Measurements from ENCODE around the gene CDCP1.

Gene CDCP1

GRCh38 chr3:45098310-45098709 lies 47.9 kb downstream of the CDCP1 start:
- Histone ChIP-seq H3K27ac (ENCODE audit: low read length) (no peak overlapping the region), H3K36me3 (ENCODE audit: control insufficient read depth, insufficient read depth, low read length) (peaks cover 5% of the 10 kb centered on the region; the same call in 1 of the 2 replicates), H3K4me3 (ENCODE audit: low read length) (no peak overlapping the region), H3K4me1 (ENCODE audit: control insufficient read depth, insufficient read depth, low read length) (no peaks in the 10 kb centered on the region), H3K9me3 (ENCODE audit: control insufficient read depth, insufficient read depth, low read length) (no peaks in the 10 kb centered on the region), H3K27me3 (ENCODE audit: control insufficient read depth, insufficient read depth, low read length) (no peaks in the 10 kb centered on the region)
- 100% methylated on average over 2 of the region's 5 CpGs for WGBS (ENCODE audit: insufficient coverage, insufficient read length)
- DNase-seq (ENCODE audit: low read depth, low spot score), result no peak

- Histone ChIP-seq H3K4me3 (ENCODE audit: low read length) (no peak overlapping the region), H3K9me3 (ENCODE audit: control insufficient read depth, insufficient read depth, low read length) (no peaks in the 10 kb centered on the region), H3K4me1 (ENCODE audit: control insufficient read depth, insufficient read depth, low read length) (no peaks in the 10 kb centered on the region), H3K27me3 (ENCODE audit: control insufficient read depth, insufficient read depth, low read length) (no peaks in the 10 kb centered on the region), H3K27ac (ENCODE audit: low read length) (no peak overlapping the region), H3K36me3 (ENCODE audit: control insufficient read depth, insufficient read depth, low read length) (peaks cover 5% of the 10 kb centered on the region; the same call in 1 of the 2 replicates)
- no CpG with 5 or more reads among the region's 6 CpGs for WGBS (ENCODE audit: insufficient coverage, insufficient read length)
- DNase-seq (ENCODE audit: low read depth, low spot score), result no peak
Measured at GRCh38 chr3:45097296-45097883, 48.8 kb downstream of the CDCP1 start.

GRCh38 chr3:45095916-45096526 lies 50.2 kb downstream of the CDCP1 start:
- H3K27ac ChIP-seq (ENCODE audit: low read length), result no peak overlapping the region
- no CpG with 5 or more reads among the region's 7 CpGs for WGBS (ENCODE audit: insufficient coverage, insufficient read length)

GRCh38 chr3:45093176-45093575 lies 53.0 kb downstream of the CDCP1 start:
- no peak overlapping the region for H3K4me3 ChIP-seq (ENCODE audit: low read length)
- no peaks in the 10 kb centered on the region for H3K9me3 ChIP-seq (ENCODE audit: control insufficient read depth, insufficient read depth, low read length)
- no peaks in the 10 kb centered on the region for H3K27me3 ChIP-seq (ENCODE audit: control insufficient read depth, insufficient read depth, low read length)
- no peak for DNase-seq (ENCODE audit: low read depth, low spot score)
- no CpG with 5 or more reads among the region's 8 CpGs for WGBS (ENCODE audit: insufficient coverage, insufficient read length)
- peaks cover 12% of the 10 kb centered on the region for H3K36me3 ChIP-seq (ENCODE audit: control insufficient read depth, insufficient read depth, low read length)
- H3K4me1 ChIP-seq (ENCODE audit: control insufficient read depth, insufficient read depth, low read length), result no peaks in the 10 kb centered on the region
- no peak overlapping the region for H3K27ac ChIP-seq (ENCODE audit: low read length)

More at GRCh38 chr3:45095916-45096526, 50.2 kb downstream of the CDCP1 start:
- Histone ChIP-seq H3K36me3 (ENCODE audit: control insufficient read depth, insufficient read depth, low read length) (peaks cover 7% of the 10 kb centered on the region), H3K9me3 (ENCODE audit: control insufficient read depth, insufficient read depth, low read length) (no peaks in the 10 kb centered on the region), H3K4me3 (ENCODE audit: low read length) (no peak overlapping the region), H3K27me3 (ENCODE audit: control insufficient read depth, insufficient read depth, low read length) (no peaks in the 10 kb centered on the region), H3K4me1 (ENCODE audit: control insufficient read depth, insufficient read depth, low read length) (no peaks in the 10 kb centered on the region)
- no peak for DNase-seq (ENCODE audit: low read depth, low spot score)

GRCh38 chr3:45092132-45093031 lies 53.8 kb downstream of the CDCP1 start:
- Histone ChIP-seq H3K36me3 (ENCODE audit: control insufficient read depth, insufficient read depth, low read length) (peaks cover 12% of the 10 kb centered on the region), H3K9me3 (ENCODE audit: control insufficient read depth, insufficient read depth, low read length) (no peaks in the 10 kb centered on the region), H3K27ac (ENCODE audit: low read length) (no peak overlapping the region), H3K4me1 (ENCODE audit: control insufficient read depth, insufficient read depth, low read length) (no peaks in the 10 kb centered on the region), H3K4me3 (ENCODE audit: low read length) (no peak overlapping the region), H3K27me3 (ENCODE audit: control insufficient read depth, insufficient read depth, low read length) (no peaks in the 10 kb centered on the region)
- no peak for DNase-seq (ENCODE audit: low read depth, low spot score)
- whole genome bisulfite sequencing (ENCODE audit: insufficient coverage, insufficient read length), result no CpG with 5 or more reads among the region's 12 CpGs

- WGBS (ENCODE audit: insufficient coverage, insufficient read length), result no CpG with 5 or more reads among the region's 4 CpGs
- Histone ChIP-seq H3K9me3 (ENCODE audit: control insufficient read depth, insufficient read depth, low read length) (no peaks in the 10 kb centered on the region), H3K4me3 (ENCODE audit: low read length) (no peak overlapping the region), H3K4me1 (ENCODE audit: control insufficient read depth, insufficient read depth, low read length) (no peaks in the 10 kb centered on the region), H3K36me3 (ENCODE audit: control insufficient read depth, insufficient read depth, low read length) (peaks cover 12% of the 10 kb centered on the region), H3K27me3 (ENCODE audit: control insufficient read depth, insufficient read depth, low read length) (no peaks in the 10 kb centered on the region), H3K27ac (ENCODE audit: low read length) (no peak overlapping the region)
- no peak for DNase-seq (ENCODE audit: low read depth, low spot score)
Measured at GRCh38 chr3:45090855-45091254, 55.3 kb downstream of the CDCP1 start.

- peaks cover 12% of the 10 kb centered on the region for H3K36me3 ChIP-seq (ENCODE audit: control insufficient read depth, insufficient read depth, low read length)
- no peak overlapping the region for H3K4me3 ChIP-seq (ENCODE audit: low read length)
- H3K4me1 ChIP-seq (ENCODE audit: control insufficient read depth, insufficient read depth, low read length), result no peaks in the 10 kb centered on the region
- no peak for DNase-seq (ENCODE audit: low read depth, low spot score)
- no CpG with 5 or more reads among the region's 8 CpGs for WGBS (ENCODE audit: insufficient coverage, insufficient read length)
- no peak overlapping the region for H3K27ac ChIP-seq (ENCODE audit: low read length)
- H3K9me3 ChIP-seq (ENCODE audit: control insufficient read depth, insufficient read depth, low read length), result no peaks in the 10 kb centered on the region
- no peaks in the 10 kb centered on the region for H3K27me3 ChIP-seq (ENCODE audit: control insufficient read depth, insufficient read depth, low read length)
Measured at GRCh38 chr3:45088543-45089358, 57.4 kb downstream of the CDCP1 start.

- no peak for DNase-seq (ENCODE audit: low read depth, low spot score)
- Histone ChIP-seq H3K27ac (ENCODE audit: low read length) (no peak overlapping the region), H3K4me3 (ENCODE audit: low read length) (no peak overlapping the region), H3K4me1 (ENCODE audit: control insufficient read depth, insufficient read depth, low read length) (no peaks in the 10 kb centered on the region), H3K36me3 (ENCODE audit: control insufficient read depth, insufficient read depth, low read length) (peaks cover 12% of the 10 kb centered on the region), H3K9me3 (ENCODE audit: control insufficient read depth, insufficient read depth, low read length) (no peaks in the 10 kb centered on the region), H3K27me3 (ENCODE audit: control insufficient read depth, insufficient read depth, low read length) (no peaks in the 10 kb centered on the region)
- no CpG with 5 or more reads among the region's 7 CpGs for WGBS (ENCODE audit: insufficient coverage, insufficient read length)
Measured at GRCh38 chr3:45087155-45087554, 59.0 kb downstream of the CDCP1 start.

GRCh38 chr3:45084820-45085816 lies 61.1 kb downstream of the CDCP1 start:
- DNase-seq (ENCODE audit: low read depth, low spot score), result no peak

More at GRCh38 chr3:45084820-45085816, 61.1 kb downstream of the CDCP1 start:
- Histone ChIP-seq H3K4me1 (ENCODE audit: control insufficient read depth, insufficient read depth, low read length) (no peaks in the 10 kb centered on the region), H3K9me3 (ENCODE audit: control insufficient read depth, insufficient read depth, low read length) (no peaks in the 10 kb centered on the region), H3K4me3 (ENCODE audit: low read length) (no peak overlapping the region), H3K36me3 (ENCODE audit: control insufficient read depth, insufficient read depth, low read length) (peaks cover 6% of the 10 kb centered on the region; the same call in 1 of the 2 replicates), H3K27ac (ENCODE audit: low read length) (no peak overlapping the region), H3K27me3 (ENCODE audit: control insufficient read depth, insufficient read depth, low read length) (no peaks in the 10 kb centered on the region)
- no CpG with 5 or more reads among the region's 13 CpGs for WGBS (ENCODE audit: insufficient coverage, insufficient read length)

Measured in iPS DF 6.9 (cell line).